SJSA1 (cell line): ENCODE data around the gene ABCA10. TPM values are rescaled to one million over a fixed set of nuclear protein-coding genes. Genes with fewer than 3 reads are reported as not detected.
"Not testable (repeated sequence)": the region's sequence is repeated elsewhere in the genome, so short reads cannot be mapped to it uniquely, and the experiment has no call there.

Experiments
- DNase-seq, 2 experiments: peaks; one replicate each; pipeline ENCODE4 v3.0.0-alpha.2; 2015 to 2020; ENCODE audit warnings: low spot score in 2 of 2, low read depth in 1 of 2
- H3K27ac ChIP-seq: fragments of 250-450 bp; sonication (Bioruptor Pico); 2 replicates; pipeline ENCODE4 v1.5.1; 2020; ENCODE audit warnings: mild to moderate bottlenecking, moderate library complexity
- H3K27me3 ChIP-seq: fragments of 250-450 bp; sonication (Bioruptor Pico); replicated peaks from 2 replicates; pipeline ENCODE4 v1.5.1; 2020; ENCODE audit warnings: mild to moderate bottlenecking, moderate library complexity
- H3K36me3 ChIP-seq: fragments of 250-450 bp; sonication (Bioruptor Pico); 2 replicates; pipeline ENCODE4 v1.5.1; 2020; ENCODE audit warnings: mild to moderate bottlenecking
- H3K4me1 ChIP-seq: fragments of 250-450 bp; sonication (Bioruptor Pico); replicated peaks from 2 replicates; pipeline ENCODE4 v1.6.1; 2021; ENCODE audit warnings: mild to moderate bottlenecking
- H3K4me3 ChIP-seq: fragments of 250-450 bp; sonication (Bioruptor Pico); 2 replicates; pipeline ENCODE4 v1.5.1; 2020; ENCODE audit warnings: mild to moderate bottlenecking
- H3K9me3 ChIP-seq: fragments of 250-450 bp; sonication (Bioruptor Pico); replicated peaks from 2 replicates; pipeline ENCODE4 v1.5.1; 2020; ENCODE audit warnings: mild to moderate bottlenecking
- total RNA-seq: library from RNA; depleted of rRNA; stranded (reverse); fragments of >200 nt; shearing (Covaris generic); gene quantifications from 2 replicates; pipeline ENCODE4 v1.2.3, GENCODE V29; 2014

ABCA10 gene
- total RNA-seq, 1 experiment from 2014 or later, result 0.08 TPM

DNA sequence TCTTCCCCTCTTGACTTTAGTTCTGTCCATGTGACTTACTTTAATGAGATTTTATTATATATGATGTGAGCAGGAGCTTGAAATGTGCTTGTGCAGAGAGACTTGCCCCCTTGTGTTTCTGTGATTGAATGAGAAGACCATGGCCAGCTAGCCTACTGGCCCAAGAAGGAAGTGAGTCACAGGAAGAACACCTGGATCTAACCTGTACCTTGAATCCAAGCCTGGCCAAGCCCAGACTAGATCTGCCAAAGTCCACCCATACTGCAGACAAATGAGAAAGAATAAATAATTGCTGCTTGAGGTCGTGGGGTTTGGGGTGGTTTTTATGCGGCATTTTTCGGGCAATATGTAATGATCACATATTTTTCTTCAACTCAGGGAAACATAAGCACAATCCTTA is 9.6 kb downstream of the ABCA10 start:
- Histone ChIP-seq H3K36me3 (no peaks in the 10 kb centered on the region), H3K4me3 (no peak overlapping the region), H3K27me3 (no peaks in the 10 kb centered on the region), H3K9me3 (no peaks in the 10 kb centered on the region), H3K4me1 (peaks cover 16% of the 10 kb centered on the region), H3K27ac (no peak overlapping the region)
- no peak for DNase-seq

DNA sequence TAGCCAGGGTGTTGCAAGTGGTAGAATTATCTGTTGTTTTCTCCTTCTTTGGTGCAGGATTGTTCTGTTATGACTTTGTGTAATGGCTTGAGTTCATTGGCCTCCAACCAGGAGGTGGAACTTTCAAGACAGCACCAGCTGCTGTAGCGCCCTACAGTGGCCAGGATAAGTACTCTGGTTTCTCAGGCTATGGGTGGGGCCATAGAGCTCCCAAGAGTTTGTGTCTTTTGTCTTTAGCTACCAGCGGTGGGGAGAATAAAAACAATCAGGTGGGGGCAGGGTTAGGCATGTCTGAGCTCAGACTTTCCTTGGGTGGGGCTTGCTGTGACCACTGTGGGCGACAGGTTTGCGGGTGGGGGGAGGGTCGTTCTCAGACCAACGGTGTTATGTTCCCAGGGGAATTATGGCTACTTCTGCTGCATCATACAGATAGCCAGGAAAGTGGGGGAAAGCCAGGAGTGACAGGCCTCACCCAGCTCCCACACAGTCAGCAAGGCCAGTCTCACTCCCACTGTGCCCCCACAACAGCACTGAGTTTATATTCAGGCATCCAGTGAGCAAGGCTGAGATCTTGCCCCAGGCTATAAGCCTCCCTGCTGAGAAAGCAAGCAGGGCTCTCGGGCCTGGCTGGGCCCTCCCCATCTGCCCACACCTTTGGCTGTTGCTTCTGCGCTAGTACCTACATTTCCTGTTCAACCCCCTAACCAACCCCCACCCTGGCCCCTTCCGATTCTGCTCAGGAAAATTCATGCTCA is 15.4 kb downstream of the ABCA10 start:
- Histone ChIP-seq H3K36me3 (no peaks in the 10 kb centered on the region), H3K27ac (no peak overlapping the region), H3K4me1 (no peaks in the 10 kb centered on the region), H3K9me3 (no peaks in the 10 kb centered on the region), H3K27me3 (no peaks in the 10 kb centered on the region), H3K4me3 (no peak overlapping the region)
- DNase-seq, result no peak

DNA sequence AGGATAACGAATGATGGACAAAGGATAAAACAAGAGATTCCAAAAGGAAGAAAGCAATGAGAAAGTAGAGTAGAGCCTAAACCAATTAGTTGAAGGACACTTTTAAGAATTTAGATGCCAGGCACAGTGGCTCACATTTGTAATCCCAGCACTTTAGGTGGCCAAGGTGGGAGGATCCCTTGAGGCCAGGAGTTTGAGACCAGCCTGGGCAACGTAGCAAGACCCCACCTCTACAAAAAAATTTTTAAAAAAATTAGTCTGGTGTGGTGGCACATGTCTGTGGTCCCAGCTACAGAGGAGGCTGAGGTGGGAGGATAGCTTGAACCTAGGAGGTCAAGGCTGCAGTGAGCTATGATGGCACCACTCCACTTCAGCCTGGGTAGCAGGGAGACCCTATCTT is 20.0 kb downstream of the ABCA10 start:
- H3K36me3 ChIP-seq, result no peaks in the 10 kb centered on the region
- no peaks in the 10 kb centered on the region; the same call in 1 of the 2 replicates for H3K9me3 ChIP-seq
- no peak for DNase-seq
- no peak overlapping the region for H3K4me3 ChIP-seq
- H3K27ac ChIP-seq, result no peak overlapping the region
- H3K4me1 ChIP-seq, result no peaks in the 10 kb centered on the region
- 0 out of 2 replicates have a peak, but pooled peaks cover 5% of the 10 kb centered on the region for H3K27me3 ChIP-seq

DNA sequence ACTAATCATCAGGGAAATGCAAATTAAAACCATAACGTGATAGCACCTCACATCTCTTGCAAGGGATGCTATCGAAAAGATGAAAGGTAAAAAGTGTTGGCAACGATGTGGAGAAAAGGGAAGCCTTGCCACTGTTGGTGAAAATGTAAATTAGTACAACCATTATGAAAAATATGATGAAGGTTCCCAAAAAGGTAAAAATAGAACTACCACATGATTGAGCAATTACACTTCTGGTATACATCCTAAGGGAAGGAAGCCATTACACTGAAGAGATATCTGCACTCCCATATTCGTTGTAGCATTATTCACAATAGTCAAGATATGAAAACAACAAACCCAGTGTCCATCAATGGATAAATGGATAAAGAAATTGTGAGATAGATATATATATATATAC is 21.5 kb downstream of the ABCA10 start:
- no peaks in the 10 kb centered on the region; the same call in 1 of the 2 replicates for H3K9me3 ChIP-seq
- H3K27me3 ChIP-seq, result 0 out of 2 replicates have a peak, but pooled peaks cover 5% of the 10 kb centered on the region
- no peaks in the 10 kb centered on the region for H3K4me1 ChIP-seq
- DNase-seq, result no peak
- H3K27ac ChIP-seq, result no peak overlapping the region
- no peak overlapping the region for H3K4me3 ChIP-seq
- H3K36me3 ChIP-seq, result no peaks in the 10 kb centered on the region

DNA sequence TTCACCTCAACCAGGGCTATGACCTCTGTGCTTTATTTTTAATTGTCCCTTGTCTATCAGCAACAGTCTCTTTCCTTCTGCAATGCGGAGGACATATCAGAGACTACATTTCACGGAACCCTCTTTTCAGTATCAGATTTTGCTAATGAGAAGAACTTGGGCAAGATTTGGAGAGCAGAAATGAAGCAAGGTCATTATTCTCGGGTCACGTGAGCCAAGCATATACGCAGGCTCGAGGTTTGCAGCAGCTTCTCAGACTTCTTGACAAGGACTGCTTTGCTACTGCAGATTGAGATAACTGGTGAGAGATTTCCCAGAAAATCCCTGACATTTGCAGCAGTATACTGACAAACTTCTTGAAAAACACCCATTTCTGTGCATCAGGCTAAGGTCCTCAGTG is 30.4 kb downstream of the ABCA10 start:
- Histone ChIP-seq H3K9me3 (no peaks in the 10 kb centered on the region), H3K36me3 (no peaks in the 10 kb centered on the region), H3K4me1 (no peaks in the 10 kb centered on the region), H3K4me3 (no peak overlapping the region), H3K27ac (no peak overlapping the region), H3K27me3 (no peaks in the 10 kb centered on the region)
- DNase-seq, result no peak

DNA sequence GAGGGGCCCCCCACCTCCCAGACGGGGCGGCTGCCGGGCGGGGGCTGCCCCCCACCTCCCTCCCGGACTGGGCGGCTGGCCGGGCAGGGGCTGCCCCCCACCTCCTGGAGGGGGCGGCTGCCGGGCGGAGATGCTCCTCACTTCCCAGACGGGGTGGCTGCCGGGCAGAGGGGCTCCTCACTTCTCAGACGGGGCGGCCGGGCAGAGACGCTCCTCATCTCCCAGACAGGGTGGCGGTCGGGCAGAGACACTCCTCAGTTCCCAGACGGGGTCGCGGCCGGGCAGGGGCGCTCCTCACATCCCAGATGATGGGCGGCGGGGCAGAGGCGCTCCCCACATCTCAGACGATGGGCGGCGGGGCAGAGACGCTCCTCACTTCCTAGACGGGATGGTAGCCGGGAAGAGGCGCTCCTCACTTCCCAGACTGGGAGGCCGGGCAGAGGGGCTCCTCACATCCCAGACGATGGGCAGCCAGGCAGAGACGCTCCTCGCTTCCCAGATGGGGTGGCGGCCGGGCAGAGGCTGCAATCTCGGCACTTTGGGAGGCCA is 32.4 kb downstream of the ABCA10 start:
- not testable (repeated sequence) for H3K4me1 ChIP-seq, H3K36me3 ChIP-seq, H3K4me3 ChIP-seq, H3K9me3 ChIP-seq, DNase-seq, H3K27ac ChIP-seq, H3K27me3 ChIP-seq

DNA sequence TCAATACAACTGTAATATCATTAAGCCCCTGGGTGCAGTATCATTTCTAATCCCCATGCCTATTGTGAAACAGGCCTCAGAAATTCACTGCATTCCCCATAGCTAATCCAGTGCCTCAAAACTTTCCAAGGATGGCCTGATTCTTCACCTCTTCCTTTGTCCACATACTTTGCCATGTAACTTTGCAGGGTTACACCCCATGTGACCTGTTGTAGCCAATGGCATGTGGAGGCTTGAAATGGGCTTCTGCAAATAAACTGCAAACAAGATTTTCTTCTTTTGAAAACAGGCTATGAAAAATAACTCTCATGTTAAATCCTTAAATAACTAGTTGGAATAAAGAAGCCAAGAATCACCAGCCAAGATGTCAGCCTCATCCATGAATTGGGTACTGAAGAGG is 35.9 kb downstream of the ABCA10 start:
- DNase-seq, result no peak
- Histone ChIP-seq H3K9me3 (no peaks in the 10 kb centered on the region), H3K4me3 (no peak overlapping the region), H3K36me3 (no peaks in the 10 kb centered on the region), H3K27ac (no peak overlapping the region), H3K4me1 (peaks cover 10% of the 10 kb centered on the region), H3K27me3 (no peaks in the 10 kb centered on the region; the same call in 1 of the 2 replicates)

DNA sequence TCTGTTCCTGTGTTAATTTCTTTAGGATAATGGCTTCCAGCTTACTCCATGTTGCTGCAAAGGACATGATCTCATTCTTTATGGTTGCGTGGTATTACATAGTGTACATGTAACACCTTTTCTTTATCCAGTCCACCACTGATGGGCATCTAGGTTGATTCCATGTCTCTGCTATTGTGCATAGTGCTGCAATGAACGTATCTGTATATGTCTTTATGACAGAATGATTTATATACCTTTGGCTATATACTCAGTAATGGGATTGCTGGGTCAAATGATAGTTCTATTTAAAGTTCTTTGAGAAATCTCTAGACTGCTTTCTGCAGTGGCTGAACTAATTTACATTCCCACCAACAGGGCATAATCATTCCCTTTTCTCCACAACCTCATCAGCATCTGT is 39.8 kb downstream of the ABCA10 start:
- no peaks in the 10 kb centered on the region for H3K9me3 ChIP-seq
- DNase-seq, result no peak
- H3K4me3 ChIP-seq, result no peak overlapping the region
- peaks cover 10% of the 10 kb centered on the region for H3K4me1 ChIP-seq
- H3K27ac ChIP-seq, result no peak overlapping the region
- no peaks in the 10 kb centered on the region for H3K36me3 ChIP-seq
- no peaks in the 10 kb centered on the region; the same call in 1 of the 2 replicates for H3K27me3 ChIP-seq

DNA sequence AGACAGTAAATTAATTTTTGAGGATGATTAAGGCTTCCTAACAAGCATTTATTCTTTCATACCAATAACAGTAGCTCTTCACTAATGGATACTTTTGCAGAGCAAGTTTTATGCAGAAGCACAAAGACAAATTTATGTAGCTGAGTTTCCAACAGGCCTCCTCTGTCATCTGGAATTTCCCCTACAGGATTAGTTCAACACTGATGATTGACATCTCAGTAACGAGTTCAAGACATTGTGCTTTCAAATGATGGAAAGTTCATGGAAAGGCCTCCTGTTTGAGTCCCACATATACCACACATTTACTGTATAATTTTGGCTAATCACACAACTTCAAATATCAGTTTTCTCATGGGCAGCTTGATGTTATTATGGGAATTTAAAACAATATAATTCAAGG is 40.6 kb downstream of the ABCA10 start:
- DNase-seq, result no peak
- H3K36me3 ChIP-seq, result no peaks in the 10 kb centered on the region
- H3K27me3 ChIP-seq, result no peaks in the 10 kb centered on the region; the same call in 1 of the 2 replicates
- no peaks in the 10 kb centered on the region for H3K9me3 ChIP-seq
- peaks cover 10% of the 10 kb centered on the region for H3K4me1 ChIP-seq
- H3K4me3 ChIP-seq, result no peak overlapping the region
- H3K27ac ChIP-seq, result no peak overlapping the region

DNA sequence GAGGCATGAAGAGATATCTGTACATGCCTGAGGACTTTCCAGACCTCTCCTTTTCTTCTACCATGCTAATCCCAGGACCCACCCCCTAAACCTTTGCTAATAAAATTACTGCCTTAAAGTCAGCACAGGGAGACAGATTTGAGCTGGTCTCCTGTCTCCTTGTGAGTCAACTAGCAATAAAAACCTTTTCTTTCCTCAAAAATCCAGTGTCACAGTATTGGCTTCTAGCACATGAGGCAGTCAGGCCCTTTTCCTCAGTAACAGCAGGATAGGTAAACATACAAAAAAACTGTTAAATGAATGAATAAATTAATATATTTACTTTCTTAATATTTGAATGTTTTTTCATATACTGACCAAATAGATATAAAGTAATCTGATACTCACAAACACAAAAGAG is 41.3 kb downstream of the ABCA10 start:
- H3K36me3 ChIP-seq, result no peaks in the 10 kb centered on the region
- H3K27ac ChIP-seq, result no peak overlapping the region
- DNase-seq, result no peak
- H3K4me1 ChIP-seq, result peaks cover 10% of the 10 kb centered on the region
- H3K4me3 ChIP-seq, result no peak overlapping the region
- H3K9me3 ChIP-seq, result no peaks in the 10 kb centered on the region
- H3K27me3 ChIP-seq, result no peaks in the 10 kb centered on the region; the same call in 1 of the 2 replicates

DNA sequence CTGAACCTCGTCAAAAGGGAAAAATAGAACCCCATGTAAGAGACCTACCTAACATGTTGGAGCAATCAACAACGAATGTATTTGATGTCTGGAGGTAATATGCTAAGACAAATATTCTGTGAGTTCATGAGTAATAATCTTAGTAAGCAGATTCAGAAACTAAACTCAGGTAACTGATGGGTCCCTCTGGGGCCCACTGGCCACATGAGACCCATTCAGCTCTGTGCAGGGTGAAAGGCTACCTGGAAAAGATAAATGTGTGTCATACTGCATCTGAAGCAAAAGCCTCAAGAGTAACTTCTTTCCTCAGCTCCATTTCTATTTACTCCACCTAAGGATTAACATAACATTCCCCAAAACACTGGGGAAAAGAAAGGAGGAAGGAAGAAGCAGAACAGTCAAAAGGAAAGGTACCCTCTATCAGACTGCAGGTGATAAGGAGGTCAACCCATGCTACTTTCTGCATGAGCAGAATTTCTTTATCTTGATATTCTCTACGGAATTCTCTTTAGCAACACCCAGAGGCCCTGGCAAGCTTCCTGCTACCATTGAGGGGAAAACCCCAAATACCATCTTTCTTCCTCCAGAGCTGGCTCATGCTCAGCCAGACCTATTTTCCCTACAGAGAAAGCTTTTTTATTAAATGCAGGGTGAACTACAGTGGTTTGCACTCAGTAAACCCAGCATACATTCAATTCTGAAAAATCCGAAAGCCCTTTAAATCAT is 49.2 kb downstream of the ABCA10 start:
- Histone ChIP-seq H3K9me3 (no peaks in the 10 kb centered on the region), H3K4me3 (no peak overlapping the region), H3K4me1 (peaks cover 30% of the 10 kb centered on the region), H3K36me3 (no peaks in the 10 kb centered on the region), H3K27ac (no peak overlapping the region), H3K27me3 (no peaks in the 10 kb centered on the region)
- no peak for DNase-seq

DNA sequence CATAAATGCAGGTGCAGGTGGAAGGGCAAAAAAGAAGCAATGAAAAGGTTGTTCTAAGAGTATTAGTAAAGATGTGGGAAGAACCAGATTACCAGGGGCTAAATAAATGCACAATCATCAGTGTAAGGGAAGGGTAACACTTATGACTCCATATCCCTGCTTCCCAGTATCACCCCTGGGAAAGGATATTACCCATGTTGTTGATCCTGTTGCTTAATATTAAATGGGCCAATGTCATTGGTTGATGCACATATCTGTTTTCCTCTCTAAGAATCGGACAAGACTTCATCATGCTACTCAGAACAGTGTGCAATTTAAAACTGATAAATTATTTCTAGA is 52.2 kb downstream of the ABCA10 start:
- H3K9me3 ChIP-seq, result no peaks in the 10 kb centered on the region
- H3K4me3 ChIP-seq, result no peak overlapping the region
- H3K27me3 ChIP-seq, result no peaks in the 10 kb centered on the region
- peaks cover 44% of the 10 kb centered on the region for H3K4me1 ChIP-seq
- DNase-seq, result no peak
- H3K27ac ChIP-seq, result peak overlapping the region; percentile 89
- H3K36me3 ChIP-seq, result no peaks in the 10 kb centered on the region

DNA sequence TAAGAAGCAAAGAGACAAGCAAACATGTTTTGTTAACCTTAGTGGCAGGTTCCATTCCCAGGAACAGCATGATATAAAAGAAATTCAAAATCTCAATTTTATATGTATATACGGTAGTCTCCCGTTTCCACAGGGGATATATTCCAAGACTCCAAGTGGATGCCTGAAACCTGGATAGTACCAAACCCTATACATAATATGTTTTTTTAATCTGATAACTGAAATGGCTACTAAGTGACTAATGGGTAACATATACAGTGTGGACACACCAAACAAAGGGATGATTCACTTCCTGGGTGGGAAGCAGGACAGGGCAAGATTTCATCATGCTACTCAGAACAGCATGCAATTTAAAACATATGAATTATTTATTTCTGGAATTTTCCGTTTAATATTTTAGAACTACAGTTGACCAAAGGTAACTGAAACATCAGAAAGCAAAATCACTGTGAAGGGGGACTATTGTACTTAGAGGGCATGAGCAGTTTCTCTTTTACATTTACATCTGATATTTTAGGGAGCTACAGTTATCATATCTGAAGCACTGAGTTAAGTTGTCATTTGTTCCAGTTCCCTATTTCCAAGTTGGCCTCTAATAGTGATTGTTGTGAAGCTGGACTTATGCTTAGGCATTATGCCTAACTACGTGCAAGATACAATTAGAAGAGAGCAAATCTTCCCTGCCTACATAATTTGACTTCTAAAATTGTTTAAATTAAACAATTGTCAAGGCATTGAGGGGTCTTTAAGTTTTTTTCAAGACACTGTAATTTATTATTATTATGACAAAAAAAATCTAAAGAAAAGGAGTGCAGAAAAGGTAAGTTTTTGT is 52.8 kb downstream of the ABCA10 start:
- H3K9me3 ChIP-seq, result no peaks in the 10 kb centered on the region
- no peaks in the 10 kb centered on the region for H3K27me3 ChIP-seq
- peak; percentile 75 to 84 for DNase-seq
- H3K4me3 ChIP-seq, result no peak overlapping the region
- H3K27ac ChIP-seq, result peak overlapping the region; percentile 89
- H3K4me1 ChIP-seq, result peaks cover 44% of the 10 kb centered on the region
- no peaks in the 10 kb centered on the region for H3K36me3 ChIP-seq
